ENCODE results near the gene CLEC9A.

CLEC9A gene

DNA sequence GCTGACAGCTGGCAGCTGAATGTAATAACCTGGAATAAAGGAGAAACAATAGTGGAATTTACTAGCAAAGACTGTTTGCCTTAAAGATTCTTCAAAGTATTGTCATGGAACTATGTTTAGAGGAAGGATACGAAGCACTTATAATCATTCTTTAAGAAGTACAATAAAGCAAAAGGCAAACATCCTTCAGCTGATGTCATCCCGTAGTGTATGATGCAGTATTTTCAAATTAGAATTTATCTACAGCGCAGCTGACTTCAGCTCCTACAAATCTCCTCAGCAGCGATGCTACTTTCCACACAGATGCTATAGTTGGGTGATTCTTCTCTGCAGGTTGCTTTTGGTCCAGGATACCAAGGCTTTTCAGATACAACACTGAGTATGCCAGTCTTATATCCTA, 36.8 kb downstream of the CLEC9A start:
- TF ChIP-seq EP300 (IDR thresholded peaks at IDR 0.05; ENCODE audit: borderline replicate concordance) = no peak
- TF ChIP-seq NFIC (IDR thresholded peaks at IDR 0.05) = no peak
- TF ChIP-seq FOXM1 (IDR thresholded peaks at IDR 0.05; ENCODE audit: borderline replicate concordance, low read depth) = no peak
- no peak for TF ChIP-seq USF1 (IDR thresholded peaks at IDR 0.05)
- no peak for TF ChIP-seq EGR1 (IDR thresholded peaks at IDR 0.05)
- no peak for TF ChIP-seq TEAD4 (IDR thresholded peaks at IDR 0.05)
- no peak for TF ChIP-seq YY1 (IDR thresholded peaks at IDR 0.05; ENCODE audit: low read depth)

GRCh38 chr12:10067942-10068341, 37.5 kb downstream of the CLEC9A start:
- TF ChIP-seq TEAD4 (IDR thresholded peaks at IDR 0.05) (no peak), ZBTB7A (IDR thresholded peaks at IDR 0.05; ENCODE audit: low read depth) (no peak), EGR1 (IDR thresholded peaks at IDR 0.05) (no peak), RAD21 (IDR thresholded peaks at IDR 0.05; ENCODE audit: low read depth) (no peak), CEBPB (IDR thresholded peaks at IDR 0.05) (no peak), EP300 (IDR thresholded peaks at IDR 0.05; ENCODE audit: borderline replicate concordance) (no peak), TCF12 (IDR thresholded peaks at IDR 0.05; ENCODE audit: low read depth) (no peak), FOXM1 (IDR thresholded peaks at IDR 0.05; ENCODE audit: borderline replicate concordance, low read depth) (no peak), YY1 (IDR thresholded peaks at IDR 0.05; ENCODE audit: low read depth) (no peak), CREB1 (IDR thresholded peaks at IDR 0.05; ENCODE audit: low read depth) (no peak), NFIC (IDR thresholded peaks at IDR 0.05) (no peak), USF1 (IDR thresholded peaks at IDR 0.05) (no peak), REST (IDR thresholded peaks at IDR 0.05; ENCODE audit: low read depth) (no peak), TAF1 (IDR thresholded peaks at IDR 0.05; ENCODE audit: low read depth) (no peak)
- TF ChIP-seq, protein P1, sequence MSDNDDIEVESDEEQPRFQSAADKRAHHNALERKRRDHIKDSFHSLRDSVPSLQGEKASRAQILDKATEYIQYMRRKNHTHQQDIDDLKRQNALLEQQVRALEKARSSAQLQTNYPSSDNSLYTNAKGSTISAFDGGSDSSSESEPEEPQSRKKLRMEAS (IDR thresholded peaks at IDR 0.05) = no peak

DNA sequence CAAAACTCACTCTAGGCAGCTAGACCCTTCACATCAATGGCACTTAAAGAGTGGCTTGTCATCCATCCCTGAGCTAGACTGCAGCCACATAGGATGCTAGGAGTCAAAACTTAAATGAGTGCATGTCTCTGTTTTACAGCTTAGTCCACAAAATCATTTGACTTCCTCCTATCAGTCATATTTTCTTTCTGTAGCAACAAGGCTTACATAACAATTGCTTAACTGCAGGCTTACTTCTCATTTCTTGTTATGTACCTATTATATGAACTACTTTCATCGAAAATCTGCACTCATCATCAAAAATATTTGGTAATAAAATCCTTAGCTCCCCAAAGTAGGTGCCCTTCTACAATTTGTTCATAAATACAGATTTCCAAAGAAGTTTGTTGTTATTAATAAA, 38.2 kb downstream of the CLEC9A start:
- TF ChIP-seq TEAD4 (IDR thresholded peaks at IDR 0.05) = no peak
- no peak for TF ChIP-seq TAF1 (IDR thresholded peaks at IDR 0.05; ENCODE audit: low read depth)
- no peak for TF ChIP-seq REST (IDR thresholded peaks at IDR 0.05; ENCODE audit: low read depth)
- TF ChIP-seq NFIC (IDR thresholded peaks at IDR 0.05) = no peak
- TF ChIP-seq CREB1 (IDR thresholded peaks at IDR 0.05; ENCODE audit: low read depth) = no peak
- no peak for TF ChIP-seq USF1 (IDR thresholded peaks at IDR 0.05)
- TF ChIP-seq CEBPB (IDR thresholded peaks at IDR 0.05) = no peak

DNA sequence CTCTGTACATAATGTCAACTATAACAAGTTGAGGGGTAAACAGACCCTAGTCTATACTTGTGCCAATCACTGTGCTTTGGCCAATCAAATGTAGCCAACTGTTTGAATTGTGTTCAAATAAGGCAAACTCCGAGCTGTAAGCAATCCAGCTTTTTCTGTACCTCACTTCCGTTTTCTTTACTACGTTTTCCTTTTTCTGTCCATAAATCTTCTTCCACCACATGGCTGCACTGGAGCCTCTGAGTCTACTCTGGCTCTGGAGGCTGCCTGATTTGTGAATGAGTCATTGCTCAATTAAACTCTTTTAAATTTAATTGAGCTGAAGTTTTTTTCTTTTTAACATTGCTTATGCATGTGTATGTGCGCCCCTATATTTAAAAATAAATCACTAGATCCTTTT, 38.6 kb downstream of the CLEC9A start:
- TF ChIP-seq EGR1 (IDR thresholded peaks at IDR 0.05) (no peak), REST (IDR thresholded peaks at IDR 0.05; ENCODE audit: low read depth) (no peak), TAF1 (IDR thresholded peaks at IDR 0.05; ENCODE audit: low read depth) (no peak), CREB1 (IDR thresholded peaks at IDR 0.05; ENCODE audit: low read depth) (no peak), USF1 (IDR thresholded peaks at IDR 0.05) (no peak), NFIC (IDR thresholded peaks at IDR 0.05) (no peak), TCF12 (IDR thresholded peaks at IDR 0.05; ENCODE audit: low read depth) (no peak), CEBPB (IDR thresholded peaks at IDR 0.05) (no peak), RAD21 (IDR thresholded peaks at IDR 0.05; ENCODE audit: low read depth) (no peak), YY1 (IDR thresholded peaks at IDR 0.05; ENCODE audit: low read depth) (no peak), ZBTB7A (IDR thresholded peaks at IDR 0.05; ENCODE audit: low read depth) (no peak), FOXM1 (IDR thresholded peaks at IDR 0.05; ENCODE audit: borderline replicate concordance, low read depth) (no peak), EP300 (IDR thresholded peaks at IDR 0.05; ENCODE audit: borderline replicate concordance) (no peak), TEAD4 (IDR thresholded peaks at IDR 0.05) (no peak)
- TF ChIP-seq, protein P1 (IDR thresholded peaks at IDR 0.05) = no peak

Data from Ishikawa (cell line).